Measurements from ENCODE around the gene SLC25A48. TPM values are rescaled to one million over a fixed set of nuclear protein-coding genes. Genes with fewer than 3 reads are reported as not detected.
A peak's percentile ranks its signal among the peaks of the same experiment; 100 is the strongest.

SLC25A48 gene
- polyA plus RNA-seq, 4 donors = 0.25 to 3.5 (median 2.8) TPM

DNA sequence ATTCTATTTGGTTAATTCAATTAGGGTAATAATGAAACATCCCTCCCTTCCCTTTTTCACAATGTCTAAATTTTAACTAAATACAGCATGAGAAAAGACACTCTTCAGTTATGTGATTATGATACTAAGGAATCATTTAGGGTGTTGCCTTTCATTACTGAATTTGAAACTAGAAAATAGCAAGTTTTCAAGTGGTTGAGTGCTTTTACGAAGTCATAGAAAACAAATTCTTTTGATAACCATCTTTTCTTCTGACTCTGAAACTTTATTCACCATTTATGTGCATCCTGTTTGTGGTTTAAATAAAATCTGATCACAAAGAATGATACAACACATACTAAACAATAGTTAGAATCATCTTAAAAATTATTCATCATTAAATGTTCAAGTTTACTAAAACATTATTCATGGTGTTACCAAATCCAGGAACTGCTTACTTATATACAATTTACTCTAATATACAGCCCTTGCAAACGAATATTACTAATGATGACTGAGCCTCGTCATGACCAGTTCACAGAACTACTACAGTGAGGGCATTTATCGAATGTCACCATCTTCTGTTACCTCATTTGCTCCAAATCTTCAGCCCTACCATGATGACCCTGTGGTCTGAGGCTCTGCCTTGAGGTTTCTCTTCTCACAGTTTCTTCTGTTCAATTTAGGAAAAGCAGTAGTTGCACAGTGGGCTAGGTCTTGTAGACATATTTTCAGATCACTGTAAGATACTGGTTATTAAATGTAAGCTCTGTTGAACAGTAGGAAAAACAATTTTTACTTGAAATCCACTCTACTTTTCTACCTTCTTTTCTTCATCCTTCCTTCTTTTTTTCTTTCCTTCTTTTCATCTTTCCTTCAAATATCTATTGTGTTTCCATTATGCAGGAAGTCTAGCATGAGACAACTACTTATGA lies 79.5 kb downstream of the SLC25A48 start:
- DNase-seq (ENCODE audit: low read depth in 4 of 4, low spot score in 3 of 4) = no peak

DNA sequence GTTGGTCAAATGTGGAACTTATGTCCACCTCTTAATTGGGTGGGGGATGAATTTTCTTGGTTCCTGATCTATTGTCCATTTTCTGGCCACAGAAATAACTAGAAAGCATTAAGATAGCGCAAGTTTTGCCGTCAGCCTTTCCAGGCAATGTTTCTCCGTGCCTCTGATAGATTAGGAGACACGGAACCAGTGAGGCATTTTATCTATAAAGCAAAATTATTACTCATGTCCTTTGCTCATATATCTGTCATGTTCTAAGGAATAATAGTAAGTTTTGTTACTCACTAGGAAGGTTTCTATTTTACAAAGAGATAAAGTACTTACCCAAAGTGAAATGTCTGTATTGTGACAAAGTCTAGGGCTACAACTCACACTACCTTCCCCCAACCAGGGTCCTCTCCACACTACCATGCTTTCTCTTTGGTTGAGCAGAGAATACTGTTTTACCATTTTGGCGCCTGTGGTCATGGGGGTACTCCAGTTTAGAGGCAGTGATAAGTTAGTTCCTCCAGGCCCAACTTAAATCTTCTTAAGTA lies 81.1 kb downstream of the SLC25A48 start:
- no peak for DNase-seq (ENCODE audit: low read depth in 4 of 4, low spot score in 3 of 4)

DNA sequence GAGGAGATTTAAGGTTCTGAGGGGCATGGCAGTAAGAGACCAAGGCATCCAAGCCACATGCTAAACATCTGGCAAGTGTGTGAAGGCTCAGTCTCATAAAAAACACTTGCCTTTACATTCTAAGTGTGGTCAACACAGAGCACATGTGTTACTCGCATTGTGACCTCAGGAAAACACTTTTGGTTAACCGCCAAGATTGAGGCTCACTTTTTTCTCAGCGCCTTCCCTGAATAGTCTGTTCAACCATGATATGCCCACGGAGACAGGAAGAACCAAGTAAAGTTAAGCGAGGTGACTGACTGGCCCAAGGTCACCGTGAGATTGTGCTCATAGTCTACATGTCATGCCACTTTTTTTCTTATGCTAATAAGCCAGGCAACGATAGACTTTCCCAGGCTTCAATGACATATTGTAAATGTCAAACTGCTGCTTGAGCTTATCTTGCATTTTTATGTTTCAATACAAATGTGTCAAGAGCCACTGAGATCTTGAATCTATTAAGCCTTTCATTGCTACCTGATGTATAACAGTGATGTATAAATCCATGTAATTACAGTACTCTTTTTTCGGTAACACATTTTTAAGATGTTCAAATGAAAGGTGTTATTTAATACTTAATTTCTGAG lies 82.3 kb downstream of the SLC25A48 start:
- DNase-seq (ENCODE audit: low read depth in 4 of 4, low spot score in 3 of 4) = no peak

DNA sequence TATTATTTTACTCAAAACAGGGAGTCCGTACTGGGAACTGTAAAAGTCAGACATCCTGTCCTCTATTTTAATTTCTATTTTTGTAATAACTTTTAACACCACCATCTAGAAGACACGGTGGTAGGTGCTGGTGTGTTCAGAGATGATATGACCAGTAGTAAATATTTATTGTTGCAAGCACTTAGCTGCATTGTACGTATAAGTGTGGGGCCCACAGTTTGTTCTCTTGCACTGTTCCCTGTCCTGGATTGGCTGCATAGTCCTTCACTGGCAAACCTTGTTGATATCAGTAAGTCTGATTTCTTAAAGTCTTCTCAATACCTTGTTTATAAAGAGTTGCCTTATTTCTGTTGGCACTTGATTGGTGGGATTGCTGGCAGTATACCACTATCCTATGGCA lies 85.7 kb downstream of the SLC25A48 start:
- no peak for DNase-seq (ENCODE audit: low read depth in 4 of 4, low spot score in 3 of 4)

DNA sequence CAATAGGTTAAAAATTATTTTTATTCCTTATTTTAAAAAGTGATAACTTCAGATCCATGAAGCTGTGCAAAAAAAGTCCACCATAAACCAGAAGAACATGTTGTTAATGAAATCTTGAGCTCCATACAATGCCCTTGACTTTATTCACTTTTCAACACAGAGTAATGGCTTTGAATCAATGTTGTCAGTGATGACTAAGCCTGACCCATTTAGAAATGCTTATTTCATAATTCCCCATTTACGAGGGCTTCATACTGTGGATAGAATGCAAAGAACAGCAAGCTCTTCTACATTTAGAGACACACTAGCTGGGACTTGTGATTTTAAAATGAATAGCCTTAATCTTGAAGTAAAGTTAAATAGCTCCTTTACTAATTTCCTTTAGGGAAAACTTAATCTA lies 86.9 kb downstream of the SLC25A48 start:
- DNase-seq (ENCODE audit: low read depth in 4 of 4, low spot score in 3 of 4) = no peak

DNA sequence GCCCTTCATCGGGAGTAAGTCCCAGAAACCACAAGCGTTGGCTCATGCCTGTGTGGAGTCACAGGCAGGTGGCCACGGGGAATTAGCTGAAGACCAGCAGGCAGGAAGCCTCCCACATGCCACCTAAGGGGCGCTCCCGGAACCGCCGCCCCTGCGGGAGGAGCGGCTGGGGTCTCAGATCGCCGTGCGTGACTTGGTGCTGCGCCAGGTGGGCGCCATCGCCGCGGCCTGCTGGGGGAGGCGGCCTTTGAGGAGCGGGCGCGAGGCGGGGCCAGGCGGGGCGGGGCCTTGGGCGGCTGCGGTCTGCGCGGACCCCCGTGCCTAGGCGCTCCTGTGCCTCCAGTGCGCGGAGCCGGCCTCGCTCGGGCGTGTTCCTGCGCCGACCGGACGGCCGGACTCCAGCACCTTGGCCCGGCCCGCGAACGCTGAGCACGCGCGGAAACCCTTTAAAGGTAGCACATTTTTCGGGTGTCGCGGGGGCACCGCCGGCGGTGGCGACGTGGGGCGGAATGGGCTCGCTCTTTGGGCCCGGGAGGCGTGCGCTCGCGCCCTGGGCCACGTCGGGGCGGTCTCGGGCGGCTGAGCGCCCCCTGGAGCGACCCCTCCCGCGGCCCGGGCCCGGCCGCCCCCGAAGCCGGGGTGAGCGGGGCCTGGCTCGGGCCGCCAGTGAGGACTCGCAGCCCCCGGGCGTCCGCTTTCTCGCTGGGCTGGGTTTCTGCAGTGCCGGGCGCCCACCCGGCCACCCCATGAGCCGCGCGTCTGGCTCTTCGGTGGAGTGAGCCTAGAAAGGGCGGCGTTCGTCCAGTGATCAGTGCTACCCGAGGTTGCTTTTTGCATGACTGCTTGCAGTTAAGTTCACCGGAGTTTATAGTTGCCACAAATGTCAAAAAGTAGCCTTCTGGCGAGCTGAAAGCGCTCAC lies 95.8 kb downstream of the SLC25A48 start:
- peak in 3 of 4 donors; percentile 18 to 47 (median 36) for DNase-seq (ENCODE audit: low read depth in 4 of 4, low spot score in 3 of 4)

DNA sequence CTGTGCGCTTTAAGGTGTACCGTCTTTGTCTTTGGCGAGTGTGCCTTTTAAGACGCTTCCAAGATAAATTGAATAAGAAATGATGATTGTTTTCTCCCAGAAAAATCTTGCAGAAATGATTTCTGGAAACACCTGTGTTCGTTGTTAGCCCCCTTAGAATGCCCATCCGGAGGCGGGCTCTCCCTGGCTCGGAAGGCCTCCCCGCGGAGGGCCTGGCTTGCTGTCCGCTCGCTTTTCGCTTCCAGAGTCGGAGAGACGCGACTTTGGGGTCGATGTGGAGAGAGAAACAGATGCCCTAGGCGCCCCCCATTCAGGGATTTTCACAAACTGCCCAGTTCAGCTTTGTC lies 96.5 kb downstream of the SLC25A48 start:
- peak in 2 of 4 donors; percentile 2 to 6 for DNase-seq (ENCODE audit: low read depth in 4 of 4, low spot score in 3 of 4)

DNA sequence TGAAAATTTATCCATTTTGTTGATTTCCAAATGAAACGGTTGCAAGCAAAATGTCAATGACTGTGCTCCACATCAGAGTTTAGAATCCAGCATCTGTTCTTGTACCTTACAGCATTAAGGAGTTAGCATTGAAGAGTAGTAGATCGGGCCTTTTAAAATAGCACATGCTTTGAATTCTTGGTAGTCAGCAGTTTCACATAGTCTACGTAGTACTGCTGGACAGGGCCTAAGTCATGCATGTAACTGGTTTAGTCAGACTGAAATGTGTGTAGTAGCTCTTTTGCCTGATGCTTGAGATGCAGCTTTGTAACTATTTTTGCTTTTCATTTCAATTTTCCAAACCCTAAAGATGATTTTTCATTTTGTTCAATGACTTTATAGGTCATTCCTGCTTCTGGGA lies 100.5 kb downstream of the SLC25A48 start:
- DNase-seq (ENCODE audit: low read depth in 4 of 4, low spot score in 3 of 4) = peak in 2 of 4 donors; percentile 12 to 20

DNA sequence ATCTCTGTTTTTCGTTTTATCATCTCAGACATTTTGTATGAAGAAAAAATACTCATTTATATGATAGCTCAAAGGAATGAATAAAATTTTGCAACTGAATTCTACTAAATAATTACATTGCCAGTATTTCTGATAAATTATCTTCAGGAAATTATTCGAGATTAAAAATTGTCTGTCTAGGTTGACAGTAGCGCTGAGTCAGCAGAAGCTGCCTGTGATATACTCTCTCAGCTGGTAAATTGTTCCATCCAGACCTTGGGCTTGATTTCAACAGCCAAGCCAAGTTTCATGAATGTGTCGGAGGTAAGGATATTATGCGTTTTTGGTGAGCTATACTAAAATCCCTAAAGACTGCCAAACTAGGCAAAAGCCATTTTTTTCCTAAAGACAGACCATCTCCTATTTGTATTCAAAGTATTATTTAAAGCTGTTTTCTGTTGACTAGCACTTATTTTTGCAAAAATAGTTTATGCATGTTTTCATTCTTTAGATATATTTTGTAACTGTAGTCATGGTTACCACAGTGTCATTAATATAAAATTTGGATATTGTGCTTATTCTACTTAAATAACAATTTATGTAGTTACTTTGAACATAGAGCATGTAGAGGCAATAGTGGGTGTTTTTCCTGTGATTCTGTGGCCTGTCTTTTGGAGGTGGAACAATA lies 102.9 kb downstream of the SLC25A48 start:
- DNase-seq (ENCODE audit: low read depth in 4 of 4, low spot score in 3 of 4) = no peak

Other genes starting within 250 kb of the SLC25A48 start
- not detected for gene IL9, start 61.2 kb downstream of the SLC25A48 start, polyA plus RNA-seq (ENCODE audit: insufficient read length in 4 of 4)
- 1 to 10 TPM; 1.3 to 4.6 (median 2.1) TPM for gene LECT2, start 120.3 kb downstream of the SLC25A48 start, polyA plus RNA-seq (ENCODE audit: insufficient read length in 4 of 4)
- 100 to 1,000 TPM; 216 to 843 (median 339) TPM for gene TGFBI, start 194.3 kb downstream of the SLC25A48 start, polyA plus RNA-seq (ENCODE audit: insufficient read length in 4 of 4)

All from left renal pelvis (tissue), 4 donors.